ENCODE measurements around the gene CAPN9.

The CAPN9 gene

DNA sequence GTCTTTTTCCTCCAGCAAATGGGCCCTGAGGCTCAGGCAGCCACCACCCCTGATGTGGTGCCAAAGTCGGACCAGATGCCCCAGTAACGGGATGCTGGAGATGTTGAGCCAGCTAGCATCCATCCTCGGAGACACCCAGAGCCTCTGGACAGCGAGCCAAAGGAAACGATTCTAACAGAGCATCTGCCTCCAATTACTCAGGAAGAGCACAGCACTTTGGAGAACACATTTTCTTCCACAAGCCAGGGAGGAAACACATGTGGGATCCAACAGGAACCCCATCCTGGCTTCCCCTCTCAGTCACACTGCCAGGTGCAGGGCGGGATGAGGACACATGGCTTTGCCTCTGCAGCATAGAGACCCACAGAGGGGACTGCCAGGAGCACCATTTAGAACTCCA is 76.2 kb downstream of the CAPN9 start:
- Histone ChIP-seq H3K4me2 (ENCODE audit: low read length) (no peak overlapping the region), H3K4me3 (ENCODE audit: low read length) (no peak overlapping the region), H3K4me1 (ENCODE audit: low read length) (no peaks in the 10 kb centered on the region), H3K79me2 (ENCODE audit: low read length) (no peaks in the 10 kb centered on the region), H3K36me3 (replicated peaks; ENCODE audit: low read depth, low read length) (no peaks in the 10 kb centered on the region), H3K27me3 (ENCODE audit: low read depth, low read length) (no peaks in the 10 kb centered on the region), H3K27ac (ENCODE audit: low read length) (no peak overlapping the region), H4K20me1 (ENCODE audit: insufficient read depth, low read length) (no peaks in the 10 kb centered on the region), H2AFZ (ENCODE audit: low read depth, low read length) (no peak overlapping the region), H3K9ac (ENCODE audit: low read length) (no peak overlapping the region), H3K9me3 (ENCODE audit: insufficient read depth, low read length) (no peaks in the 10 kb centered on the region)
- no peak for TF ChIP-seq EZH2phosphoT487 (IDR thresholded peaks at IDR 0.05; ENCODE audit: low read depth)
- no peak for TF ChIP-seq CTCF (IDR thresholded peaks at IDR 0.05; ENCODE audit: low read depth, low read length)

DNA sequence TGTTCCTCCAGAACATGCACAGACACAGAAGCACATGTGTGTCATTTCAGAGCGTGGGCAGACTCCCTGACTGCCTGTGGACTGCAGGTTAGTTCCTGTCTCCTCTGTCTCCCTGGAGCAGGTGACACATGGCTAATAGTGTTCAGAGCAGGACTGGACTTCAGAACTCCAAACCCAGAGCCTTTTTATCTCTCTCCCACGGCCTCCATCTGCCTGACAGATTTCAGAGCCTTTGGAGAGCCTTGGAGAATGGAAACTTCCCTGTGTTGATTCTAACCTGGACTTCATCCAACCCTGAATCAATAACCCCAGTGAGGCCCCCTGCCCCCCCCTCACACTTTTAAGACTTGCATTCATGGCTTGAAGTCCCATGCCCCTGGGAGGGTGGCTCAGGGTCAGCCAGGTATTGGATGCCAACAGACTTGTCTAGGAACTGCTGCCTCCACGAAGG is 76.8 kb downstream of the CAPN9 start:
- no peak overlapping the region for H2AFZ ChIP-seq (ENCODE audit: low read depth, low read length)
- H3K27me3 ChIP-seq (ENCODE audit: low read depth, low read length): no peaks in the 10 kb centered on the region
- no peaks in the 10 kb centered on the region for H3K79me2 ChIP-seq (ENCODE audit: low read length)
- no peaks in the 10 kb centered on the region for H4K20me1 ChIP-seq (ENCODE audit: insufficient read depth, low read length)
- no peaks in the 10 kb centered on the region for H3K9me3 ChIP-seq (ENCODE audit: insufficient read depth, low read length)
- H3K36me3 ChIP-seq (replicated peaks; ENCODE audit: low read depth, low read length): no peaks in the 10 kb centered on the region
- no peak overlapping the region for H3K27ac ChIP-seq (ENCODE audit: low read length)
- TF ChIP-seq EZH2phosphoT487 (IDR thresholded peaks at IDR 0.05; ENCODE audit: low read depth) (no peak), CTCF (IDR thresholded peaks at IDR 0.05; ENCODE audit: low read depth, low read length) (no peak)
- H3K4me2 ChIP-seq (ENCODE audit: low read length): no peak overlapping the region
- H3K4me3 ChIP-seq (ENCODE audit: low read length): no peak overlapping the region
- no peak overlapping the region for H3K9ac ChIP-seq (ENCODE audit: low read length)
- no peaks in the 10 kb centered on the region for H3K4me1 ChIP-seq (ENCODE audit: low read length)

GRCh38 chr1:230824551-230824918 is 77.3 kb downstream of the CAPN9 start:
- Histone ChIP-seq H3K79me2 (ENCODE audit: low read length) (no peaks in the 10 kb centered on the region), H3K4me3 (ENCODE audit: low read length) (no peak overlapping the region), H4K20me1 (ENCODE audit: insufficient read depth, low read length) (no peaks in the 10 kb centered on the region), H3K36me3 (replicated peaks; ENCODE audit: low read depth, low read length) (no peaks in the 10 kb centered on the region), H3K9me3 (ENCODE audit: insufficient read depth, low read length) (no peaks in the 10 kb centered on the region), H3K27ac (ENCODE audit: low read length) (no peak overlapping the region), H3K4me1 (ENCODE audit: low read length) (no peaks in the 10 kb centered on the region), H3K9ac (ENCODE audit: low read length) (no peak overlapping the region), H3K27me3 (ENCODE audit: low read depth, low read length) (no peaks in the 10 kb centered on the region), H2AFZ (ENCODE audit: low read depth, low read length) (no peak overlapping the region), H3K4me2 (ENCODE audit: low read length) (no peak overlapping the region)
- no peak for TF ChIP-seq EZH2phosphoT487 (IDR thresholded peaks at IDR 0.05; ENCODE audit: low read depth)
- no peak for TF ChIP-seq CTCF (IDR thresholded peaks at IDR 0.05; ENCODE audit: low read depth, low read length)

DNA sequence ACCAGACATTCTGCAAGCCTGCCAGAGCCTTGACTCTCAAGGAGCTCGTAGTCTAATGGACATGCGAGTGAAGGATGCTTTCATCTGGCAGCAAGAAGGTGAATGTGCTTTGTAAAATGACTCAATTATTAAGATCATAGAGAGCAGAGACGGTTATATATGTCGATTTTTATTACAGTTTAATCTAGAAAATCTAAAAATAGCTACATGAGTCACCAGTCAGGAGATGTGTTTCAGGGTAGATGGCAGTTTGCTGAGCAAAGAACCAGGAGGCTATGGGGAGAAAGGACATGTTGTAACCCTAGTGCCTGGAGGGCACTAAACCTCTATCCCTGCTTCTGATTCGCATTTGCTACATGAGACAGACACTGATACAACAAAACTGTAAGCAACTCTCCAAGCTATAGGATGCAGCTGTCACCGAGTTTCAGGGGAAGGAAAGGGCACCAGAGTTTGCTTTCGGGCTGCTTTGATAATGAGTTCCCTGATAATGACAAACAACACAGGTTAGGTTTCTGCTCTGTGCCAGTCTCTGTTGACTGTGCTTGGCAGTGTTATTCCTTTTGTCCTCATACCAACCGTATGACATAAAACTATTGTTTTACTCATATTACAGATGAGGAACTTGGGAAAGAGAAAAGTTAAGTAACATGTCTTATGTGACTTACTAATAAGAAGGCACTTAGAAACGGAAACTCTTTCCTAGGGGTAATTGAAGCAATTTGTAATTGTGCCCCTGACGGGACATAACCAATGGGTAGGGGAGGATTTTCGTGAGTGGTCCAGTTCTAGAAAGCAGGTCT is 77.9 kb downstream of the CAPN9 start:
- H3K27ac ChIP-seq (ENCODE audit: low read length): no peak overlapping the region
- H2AFZ ChIP-seq (ENCODE audit: low read depth, low read length): no peak overlapping the region
- no peaks in the 10 kb centered on the region for H3K79me2 ChIP-seq (ENCODE audit: low read length)
- H3K4me2 ChIP-seq (ENCODE audit: low read length): no peak overlapping the region
- TF ChIP-seq EZH2phosphoT487 (IDR thresholded peaks at IDR 0.05; ENCODE audit: low read depth) (no peak), CTCF (IDR thresholded peaks at IDR 0.05; ENCODE audit: low read depth, low read length) (no peak)
- H3K9ac ChIP-seq (ENCODE audit: low read length): no peak overlapping the region
- no peaks in the 10 kb centered on the region for H3K27me3 ChIP-seq (ENCODE audit: low read depth, low read length)
- no peaks in the 10 kb centered on the region for H3K4me1 ChIP-seq (ENCODE audit: low read length)
- no peaks in the 10 kb centered on the region for H3K36me3 ChIP-seq (replicated peaks; ENCODE audit: low read depth, low read length)
- H3K9me3 ChIP-seq (ENCODE audit: insufficient read depth, low read length): no peaks in the 10 kb centered on the region
- H4K20me1 ChIP-seq (ENCODE audit: insufficient read depth, low read length): no peaks in the 10 kb centered on the region
- no peak overlapping the region for H3K4me3 ChIP-seq (ENCODE audit: low read length)
